Stimulated activated CD8-positive, alpha-beta memory T cell treated with anti-CD3 and anti-CD28 coated beads, Interleukin-2, amount 100 ng/mL, for 48 hours (primary cell): ENCODE measurements around the gene RUVBL1.

Experiments used
- DNase-seq, 2 donors: peaks; one replicate each; pipeline ENCODE4 v3.0.0-alpha.2; 2020; ENCODE audit warnings: low read depth in 2 of 2

RUVBL1 gene

DNA sequence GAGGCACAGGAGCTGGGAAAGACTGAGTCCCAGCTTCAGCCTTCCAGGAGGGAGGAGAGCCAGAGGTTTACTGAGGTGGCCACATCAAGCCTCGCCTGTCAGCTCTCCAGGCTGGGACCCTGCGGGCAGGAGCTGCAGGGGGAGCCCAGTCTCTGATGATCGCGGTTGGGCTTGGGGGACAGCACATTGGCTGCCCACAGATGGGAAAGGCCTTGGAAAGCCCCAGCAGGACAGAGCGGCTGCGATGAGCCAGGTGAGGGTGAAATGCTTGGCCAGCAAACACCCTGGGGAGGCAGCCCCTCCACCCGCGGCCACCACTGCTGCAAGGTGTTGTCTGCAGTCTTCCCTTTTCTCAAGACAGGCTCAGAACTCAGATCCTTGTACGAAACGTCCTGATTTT, 40.2 kb downstream of the RUVBL1 start:
- DNase-seq = no peak

DNA sequence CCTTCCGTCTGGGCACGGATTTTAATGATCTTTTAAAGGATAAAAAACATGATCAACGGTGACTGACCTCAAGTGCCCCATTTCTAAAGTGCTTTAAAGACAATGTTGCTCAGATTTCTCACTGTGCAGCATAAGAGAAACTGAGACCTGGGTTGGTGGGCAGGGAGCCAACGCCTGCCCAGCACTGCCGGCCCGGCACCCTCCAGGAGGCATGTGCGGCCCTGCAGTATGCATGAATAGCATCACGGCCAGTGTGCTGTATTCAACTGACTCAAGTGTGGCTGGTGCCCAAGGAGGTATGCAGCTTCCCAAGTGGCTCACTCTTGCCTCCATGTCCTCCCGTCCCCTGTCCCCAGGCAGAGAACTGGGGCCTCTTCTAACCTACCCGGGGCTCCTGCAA, 41.1 kb downstream of the RUVBL1 start:
- DNase-seq = no peak

DNA sequence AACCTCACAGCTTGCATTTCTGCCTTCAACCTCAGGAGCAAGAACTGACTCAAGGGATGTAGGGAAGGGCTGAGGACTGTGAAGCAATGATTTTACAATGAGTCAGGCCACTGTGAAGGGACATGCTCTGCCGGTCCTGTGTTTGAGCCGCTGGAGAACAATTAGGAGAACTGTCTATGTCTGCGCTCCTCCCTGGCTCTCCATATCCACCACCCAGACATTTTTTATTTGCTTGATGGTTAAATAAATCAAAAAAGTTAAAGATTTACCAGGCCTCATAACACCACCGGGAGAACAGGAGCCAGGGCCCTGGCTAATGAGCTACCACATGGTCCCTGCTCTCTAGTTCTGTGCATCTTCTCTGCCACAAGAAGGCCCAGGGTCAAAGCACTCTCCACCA, 41.8 kb downstream of the RUVBL1 start:
- DNase-seq = no peak

DNA sequence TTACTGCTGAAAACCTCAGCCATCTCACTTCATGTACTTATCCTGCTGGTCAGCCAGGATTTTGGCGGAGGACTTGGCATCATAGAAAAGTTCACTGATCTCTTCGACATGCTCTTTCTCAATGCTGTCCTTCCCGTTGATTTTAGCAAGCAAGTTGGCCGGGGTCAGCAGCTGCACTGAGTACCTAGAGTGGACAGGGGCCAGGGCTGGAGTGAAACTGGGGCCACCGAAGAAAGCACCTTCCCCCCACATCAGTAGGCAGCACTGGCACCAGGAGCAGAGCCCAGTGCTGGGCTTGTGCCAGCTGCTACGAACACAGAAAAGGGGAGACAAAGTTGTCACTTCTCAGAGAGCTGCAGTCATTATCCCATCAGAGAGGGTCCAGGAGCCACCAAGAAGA, 42.4 kb downstream of the RUVBL1 start:
- DNase-seq = no peak

DNA sequence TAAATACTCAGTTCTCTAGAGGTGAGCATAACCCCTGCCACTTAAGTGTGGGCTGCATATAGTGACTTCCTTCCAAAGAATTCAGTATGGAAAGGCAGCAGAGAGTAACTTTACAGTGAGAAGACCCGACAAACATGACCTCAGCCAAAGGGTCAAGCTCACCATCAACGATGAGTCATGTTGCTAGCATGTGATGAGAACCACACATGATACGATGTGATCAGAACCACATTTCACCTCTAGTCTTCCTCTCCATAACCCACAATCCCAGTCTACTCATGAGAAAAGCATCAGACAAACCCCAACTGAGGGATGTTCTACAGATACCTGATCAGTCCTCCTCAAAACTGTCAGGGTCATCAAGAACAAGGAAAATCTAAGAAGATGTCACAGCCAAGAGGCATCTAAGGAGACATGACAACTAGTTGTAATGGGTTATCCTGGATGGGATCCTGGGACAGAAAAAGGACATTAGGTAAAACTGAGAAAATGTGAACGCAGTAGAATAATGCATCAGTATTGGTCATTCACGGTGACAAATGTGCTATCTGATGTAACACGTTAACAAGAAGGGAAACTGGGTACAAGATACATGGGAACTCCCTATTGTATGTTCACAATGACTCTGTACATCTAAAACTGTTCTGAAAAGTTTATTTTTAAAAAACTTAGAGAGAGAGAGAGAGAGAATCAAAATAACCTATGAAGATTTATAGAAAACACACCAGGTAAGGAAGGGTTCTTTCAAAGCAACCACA, 43.1 kb downstream of the RUVBL1 start:
- no peak for DNase-seq

DNA sequence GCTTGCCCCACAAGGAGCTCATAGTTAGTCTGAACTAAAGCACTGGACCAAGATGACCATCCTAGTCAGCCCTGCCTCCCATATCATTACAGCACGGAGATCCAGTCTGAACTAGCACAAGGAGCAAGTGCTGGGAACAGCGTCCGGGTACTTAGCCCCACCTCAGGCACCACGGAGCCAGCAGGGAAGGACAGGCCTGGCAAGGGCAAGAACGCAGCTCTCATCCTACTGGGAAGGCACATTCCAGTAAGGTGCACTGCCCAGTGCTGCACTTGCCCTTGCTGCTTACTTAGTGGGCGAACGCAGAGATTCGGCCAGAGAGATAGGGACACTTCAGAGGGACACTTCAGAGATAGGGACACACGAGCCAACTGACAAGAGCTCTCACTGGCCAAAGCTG, 43.8 kb downstream of the RUVBL1 start:
- no peak for DNase-seq

DNA sequence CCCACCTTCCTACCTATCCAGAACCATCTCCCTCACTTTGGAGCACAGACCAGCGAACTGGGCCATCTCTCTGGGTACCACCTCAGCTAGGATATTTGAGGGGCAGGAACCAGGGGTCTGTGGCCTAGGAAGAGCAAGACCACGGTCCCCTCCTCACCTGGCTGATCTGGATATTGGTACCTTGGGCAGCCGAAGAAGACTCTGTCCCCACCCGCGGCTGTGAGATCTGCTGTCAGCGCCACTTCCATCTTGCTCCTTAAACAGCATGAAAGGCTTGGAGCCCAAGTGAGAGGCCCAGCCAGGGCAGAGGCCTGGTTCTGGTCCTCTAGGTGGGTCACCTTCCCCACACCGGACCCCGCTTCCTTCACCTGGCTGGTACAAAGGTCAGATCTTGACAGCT, 44.7 kb downstream of the RUVBL1 start:
- DNase-seq = no peak

DNA sequence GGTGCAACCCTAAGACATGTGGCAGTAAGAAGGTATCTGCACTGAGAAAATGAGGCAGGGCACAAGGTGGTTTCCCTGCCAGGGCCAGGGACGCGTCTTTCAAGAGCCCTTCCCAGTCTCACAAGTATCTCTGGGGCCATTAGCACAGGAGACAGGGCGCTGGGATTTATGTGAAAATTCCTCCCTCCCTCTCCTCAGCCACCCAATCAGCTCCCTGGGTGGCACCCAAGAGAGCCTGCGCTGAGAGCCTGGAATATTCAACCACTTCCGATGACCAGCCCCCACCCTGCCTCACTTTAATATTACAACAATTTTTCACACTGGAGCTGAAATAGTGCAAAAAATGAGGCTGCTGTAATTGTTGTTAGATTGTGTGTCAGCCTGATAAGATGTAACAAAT, 45.3 kb downstream of the RUVBL1 start:
- DNase-seq = no peak

DNA sequence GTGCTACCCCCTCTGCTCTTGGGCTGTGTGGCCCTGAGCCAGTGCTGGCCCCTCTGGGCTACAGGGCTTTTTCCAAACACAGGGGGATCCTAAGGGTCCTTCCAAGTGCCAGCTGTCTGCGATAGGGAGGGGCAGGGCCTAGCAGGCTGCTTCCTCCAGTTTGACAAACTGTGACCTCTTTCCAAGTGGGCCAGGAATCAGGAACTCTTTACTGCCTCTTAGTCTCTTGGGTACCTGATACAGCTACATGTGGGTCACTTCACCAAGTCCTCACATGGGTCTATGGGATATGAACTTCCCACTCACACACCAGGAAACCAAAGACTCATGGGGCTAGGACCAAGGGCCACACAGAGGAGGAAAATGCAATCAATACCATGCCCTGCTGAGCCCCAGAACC, 45.9 kb downstream of the RUVBL1 start:
- no peak for DNase-seq

DNA sequence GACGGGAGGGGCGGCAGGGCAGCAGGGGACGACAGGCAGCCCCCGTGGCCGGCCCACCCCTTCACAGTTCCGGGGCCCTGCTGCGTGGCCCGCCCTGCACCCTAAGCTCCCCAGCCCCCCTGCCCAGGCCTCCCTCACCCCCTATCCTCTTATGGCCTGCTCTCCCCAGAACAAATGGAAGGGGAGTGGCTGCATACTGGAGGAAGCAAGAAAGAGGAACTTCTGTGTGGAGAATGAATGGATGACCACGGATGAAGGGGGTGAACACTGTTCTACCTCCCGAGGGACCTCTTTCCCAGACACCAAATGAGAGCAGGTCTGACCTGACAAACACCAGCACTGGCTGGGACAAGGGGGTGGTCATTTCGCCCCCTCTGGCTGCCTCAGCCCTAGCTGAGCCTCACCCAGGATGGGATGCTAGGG, 46.4 kb downstream of the RUVBL1 start:
- no peak for DNase-seq

DNA sequence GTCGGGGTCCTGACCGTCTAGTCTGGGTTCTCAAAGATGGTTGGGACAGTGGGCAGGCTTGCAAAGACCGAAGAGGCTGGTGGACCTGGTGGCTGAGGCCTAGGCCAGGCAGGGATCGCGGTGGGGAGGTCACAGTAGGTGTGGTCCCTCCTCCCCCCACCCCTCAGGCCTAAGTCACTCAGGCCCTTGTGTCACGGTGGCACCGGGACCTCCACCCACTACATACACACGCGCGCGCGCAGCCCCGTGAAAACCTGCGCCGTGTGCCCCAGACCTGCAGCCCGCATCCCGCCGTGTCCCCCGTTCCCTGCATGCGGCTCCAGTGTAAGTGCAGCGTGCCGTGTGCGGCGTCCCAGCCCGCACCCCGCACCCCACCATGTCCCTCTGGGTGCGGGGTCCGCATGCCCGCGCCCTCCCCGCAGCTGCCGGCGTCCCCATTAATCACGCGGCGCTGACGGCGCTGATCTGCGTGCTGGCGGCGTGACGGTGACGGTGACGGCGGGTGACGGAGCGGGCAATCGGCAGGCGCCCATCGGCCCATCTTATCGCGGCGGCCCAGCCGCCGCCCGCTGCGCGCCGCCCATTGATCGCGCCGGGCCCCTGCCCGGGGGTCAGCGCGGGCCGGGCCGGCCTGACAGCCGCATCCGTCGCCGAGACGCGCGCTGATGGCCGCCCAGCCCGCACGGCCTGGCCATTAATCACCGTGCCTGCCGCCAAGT, 47.0 kb downstream of the RUVBL1 start:
- DNase-seq = no peak

DNA sequence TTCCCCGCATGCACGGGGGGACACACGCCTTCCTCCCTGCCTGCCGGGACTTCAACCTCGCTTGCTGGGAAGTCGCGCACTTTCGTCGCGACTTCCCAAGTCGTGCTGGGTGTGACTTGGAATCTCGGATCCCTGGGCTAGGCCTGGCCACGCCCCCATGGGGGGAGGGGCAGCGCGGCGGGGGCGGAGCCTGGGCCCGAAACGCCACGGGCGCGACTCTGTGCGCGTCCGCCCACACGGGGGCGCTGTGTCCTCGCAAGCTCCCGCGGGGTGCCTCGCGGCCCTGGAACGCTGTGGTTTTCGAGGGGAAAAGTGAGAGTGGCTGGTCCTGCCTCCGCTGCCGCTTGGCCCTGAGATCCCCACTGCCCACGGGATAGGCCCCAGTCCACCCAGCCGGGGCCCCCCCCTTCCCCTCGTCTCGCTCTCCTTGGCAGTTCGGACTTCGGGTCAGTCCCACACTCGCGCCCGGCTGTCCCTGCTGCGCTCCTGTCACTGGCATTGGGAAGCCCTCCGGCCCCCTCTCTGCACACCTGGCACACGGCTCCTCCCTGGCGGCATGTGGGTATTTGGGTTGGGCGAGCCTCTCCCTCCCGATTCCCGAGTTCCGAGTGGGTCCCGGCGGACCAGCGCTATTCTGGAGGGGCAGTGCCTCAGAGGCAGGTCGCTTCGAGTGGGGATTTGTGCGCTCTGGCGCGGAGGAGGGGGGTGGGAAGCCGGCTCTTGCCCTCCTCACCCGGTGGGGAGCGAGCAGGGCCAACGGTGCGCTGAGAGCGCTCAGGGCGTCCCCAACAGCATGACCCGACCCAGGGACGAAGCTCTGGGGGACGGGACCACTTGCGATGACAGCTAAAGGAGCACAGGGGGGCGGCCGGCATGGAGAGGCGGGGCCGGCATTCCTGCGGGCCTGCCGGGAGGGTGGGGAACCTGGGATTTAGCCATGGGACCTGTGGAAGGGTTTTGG, 47.8 kb downstream of the RUVBL1 start:
- peak; percentile 77 to 79 for DNase-seq

DNA sequence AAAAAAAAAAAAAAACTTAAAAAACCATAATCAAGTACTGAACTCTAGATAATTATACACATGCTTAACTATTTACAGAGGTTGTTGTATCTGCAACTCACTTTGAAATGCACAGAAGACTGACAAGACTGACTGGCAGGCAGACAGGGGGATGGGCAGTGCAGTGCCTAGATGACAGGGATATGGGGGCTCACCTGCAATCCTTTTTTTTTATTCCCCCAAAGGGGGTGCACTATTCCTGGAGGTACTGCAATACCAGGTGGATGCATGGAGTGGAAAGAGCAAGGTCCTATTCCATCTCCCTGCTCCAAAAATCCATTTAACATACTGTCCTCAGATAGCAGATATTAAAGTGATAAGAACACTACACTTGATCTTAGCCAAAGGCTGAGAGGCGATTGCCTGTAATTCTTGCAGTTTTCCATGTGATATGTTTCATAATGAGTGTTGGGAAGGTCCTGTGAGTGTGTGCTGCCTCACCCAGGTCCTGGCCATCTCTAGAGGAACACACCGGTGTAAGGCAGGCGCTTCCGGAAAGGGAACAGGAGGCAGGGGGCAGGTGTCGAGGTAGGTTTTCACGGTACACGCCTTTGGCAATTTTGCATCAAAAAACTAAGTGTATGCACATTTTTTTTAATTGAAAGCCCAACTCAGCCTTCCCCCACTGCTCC, 48.6 kb downstream of the RUVBL1 start:
- DNase-seq = no peak

DNA sequence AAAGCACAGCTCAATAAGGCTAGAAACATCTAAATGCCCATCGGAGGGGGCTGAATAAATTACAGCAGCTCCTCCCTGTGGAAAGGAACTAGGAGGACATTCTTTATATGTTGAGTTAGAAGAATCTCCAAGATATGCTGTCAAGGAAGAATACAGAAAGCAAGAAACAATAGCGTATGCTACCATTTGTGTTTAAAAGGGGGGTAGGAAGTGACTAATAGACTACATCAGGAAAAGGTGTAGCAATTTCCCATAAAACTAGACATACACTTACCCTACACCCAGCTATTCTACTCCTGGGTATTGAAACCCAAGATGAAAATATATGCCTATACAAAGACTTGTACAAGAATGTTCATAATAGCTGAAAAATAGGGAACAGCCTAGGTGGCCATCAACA, 49.8 kb downstream of the RUVBL1 start:
- no peak for DNase-seq

DNA sequence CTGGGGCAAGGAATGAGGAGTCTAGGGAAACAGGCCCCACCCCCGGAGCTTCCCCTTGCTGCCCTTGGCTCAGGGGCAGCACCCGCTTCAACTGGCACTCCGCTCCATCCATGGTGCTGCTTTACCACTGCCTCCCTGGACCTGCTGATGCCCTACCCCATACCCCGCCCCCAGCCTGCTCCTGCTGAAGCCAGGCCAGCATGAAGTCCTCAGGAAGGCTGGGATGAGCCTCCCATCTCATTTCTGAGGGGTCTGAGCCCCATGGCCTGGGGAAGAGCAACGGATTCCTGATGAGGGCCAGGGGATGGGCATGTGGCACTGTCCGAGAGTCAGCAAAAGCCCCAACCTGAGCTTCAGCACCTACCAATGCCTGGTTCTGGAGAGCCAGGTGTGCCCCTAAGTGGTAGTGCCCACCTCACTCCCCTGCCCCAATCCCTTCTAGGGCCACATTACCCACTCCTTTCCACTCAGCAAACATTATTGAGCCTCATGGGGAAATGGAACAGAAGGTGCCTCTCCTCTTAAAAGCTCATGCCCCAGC, 50.4 kb downstream of the RUVBL1 start:
- no peak for DNase-seq

DNA sequence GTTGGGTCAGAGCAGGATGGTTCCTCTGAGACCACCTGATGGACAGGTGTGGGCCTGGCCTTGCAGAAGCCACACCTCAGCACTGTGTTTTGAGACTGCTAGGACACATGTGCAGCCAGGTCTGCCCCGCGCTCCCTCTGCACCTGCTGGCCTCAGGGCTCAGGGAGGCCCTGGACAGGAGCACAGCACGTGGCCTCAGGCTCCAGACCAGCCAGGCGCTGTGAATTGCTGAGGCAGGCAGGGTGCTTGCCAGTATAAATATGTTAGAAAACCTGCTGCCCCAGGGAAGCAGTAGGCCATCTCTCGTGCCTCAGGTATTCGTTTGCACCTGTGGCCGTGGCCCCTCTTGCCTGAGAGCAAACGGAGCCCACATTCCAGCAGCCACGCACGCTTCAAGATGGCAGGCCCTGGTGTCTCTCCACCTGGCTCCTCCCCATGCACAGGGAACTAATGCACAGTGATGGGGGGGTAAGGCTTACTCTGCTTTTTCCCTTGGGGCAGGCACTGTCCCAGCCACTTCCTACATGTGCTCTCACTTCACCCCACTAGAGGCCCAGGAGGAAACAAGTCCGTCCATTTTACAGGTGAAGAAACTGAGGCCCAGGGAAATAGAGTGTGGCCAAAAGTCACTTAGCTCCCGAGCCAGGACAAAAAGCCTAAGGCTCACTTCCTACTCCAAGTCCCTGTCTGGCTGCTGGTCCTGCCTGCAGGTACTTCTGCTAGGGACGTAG, 51.0 kb downstream of the RUVBL1 start:
- DNase-seq = no peak

DNA sequence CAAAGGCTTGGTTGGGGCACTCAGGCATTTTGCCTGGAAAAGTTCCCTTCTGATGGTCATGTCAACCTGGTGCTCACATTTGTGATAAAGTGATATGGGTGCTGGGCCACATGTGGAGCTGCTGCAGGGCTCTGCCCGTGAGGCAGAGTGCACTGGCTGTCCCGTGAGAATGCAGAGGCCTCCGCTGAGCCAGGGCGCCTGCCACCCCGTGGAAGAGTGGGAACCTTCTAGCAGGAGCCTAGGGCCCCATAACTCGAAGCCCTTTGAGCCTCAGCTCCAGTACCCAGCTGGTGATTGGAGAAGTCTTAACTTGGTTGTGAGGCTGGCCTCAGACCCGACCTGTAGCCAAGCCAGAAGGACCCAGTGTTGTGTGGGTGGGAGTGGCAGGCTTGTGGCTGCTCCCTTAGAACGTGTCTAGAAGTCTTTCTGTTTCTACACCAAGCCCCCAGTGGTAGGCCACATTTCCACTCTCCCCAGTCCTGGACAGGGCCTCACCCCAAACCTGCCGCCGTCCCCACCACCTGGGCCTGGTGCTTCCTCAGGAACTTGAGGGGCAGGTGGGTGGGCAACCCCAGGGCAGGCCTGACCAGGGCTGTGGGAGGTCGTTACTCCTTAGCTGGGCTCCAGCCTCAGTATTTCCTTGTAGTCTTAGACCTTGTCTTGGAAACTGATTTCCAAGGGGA, 51.7 kb downstream of the RUVBL1 start:
- no peak for DNase-seq

DNA sequence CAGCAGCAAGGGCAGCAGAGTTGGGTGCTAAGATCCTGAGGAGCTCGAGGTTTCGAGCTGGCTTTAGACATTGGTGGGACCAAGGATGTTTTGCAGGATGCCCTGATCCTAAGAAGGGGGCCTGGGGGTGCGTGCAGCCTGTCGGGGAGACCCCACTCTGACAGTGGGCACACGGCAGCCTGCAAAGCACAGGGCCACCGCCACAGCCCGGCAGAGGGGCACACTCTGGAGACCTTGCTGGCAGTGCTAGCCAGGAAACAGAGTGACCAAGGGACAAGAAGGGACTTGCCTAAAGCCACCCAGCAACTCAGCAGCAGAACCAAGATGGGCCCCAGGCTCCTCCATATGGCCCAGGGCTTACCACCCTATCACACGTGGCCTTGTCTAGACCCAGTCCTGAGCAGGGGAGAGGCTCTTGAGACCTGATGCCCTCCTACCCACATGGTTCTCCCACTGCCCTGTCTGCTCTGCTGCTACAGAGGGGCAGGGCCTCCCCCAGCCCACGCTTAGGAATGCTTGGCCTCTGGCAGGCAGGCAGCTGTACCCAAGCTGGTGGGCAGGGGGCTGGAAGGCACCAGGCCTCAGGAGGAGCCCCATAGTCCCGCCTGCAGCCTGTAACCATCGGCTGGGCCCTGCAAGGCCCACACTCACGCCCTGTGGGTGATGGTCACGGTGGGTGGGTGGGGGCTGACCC, 52.6 kb downstream of the RUVBL1 start:
- no peak for DNase-seq

DNA sequence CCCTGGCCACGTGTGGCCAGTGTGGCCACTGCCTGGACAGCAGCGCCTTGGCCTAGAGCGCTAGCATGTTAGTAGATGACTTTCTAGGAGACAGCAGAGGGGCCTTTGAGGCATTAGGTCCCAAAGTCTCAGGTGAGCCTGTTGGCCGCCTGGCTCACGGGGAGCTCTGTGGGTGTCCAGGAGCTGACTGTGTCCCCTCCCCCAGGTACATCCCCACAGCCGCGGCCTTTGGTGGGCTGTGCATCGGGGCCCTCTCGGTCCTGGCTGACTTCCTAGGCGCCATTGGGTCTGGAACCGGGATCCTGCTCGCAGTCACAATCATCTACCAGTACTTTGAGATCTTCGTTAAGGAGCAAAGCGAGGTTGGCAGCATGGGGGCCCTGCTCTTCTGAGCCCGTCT, 54.3 kb downstream of the RUVBL1 start:
- DNase-seq = no peak

DNA sequence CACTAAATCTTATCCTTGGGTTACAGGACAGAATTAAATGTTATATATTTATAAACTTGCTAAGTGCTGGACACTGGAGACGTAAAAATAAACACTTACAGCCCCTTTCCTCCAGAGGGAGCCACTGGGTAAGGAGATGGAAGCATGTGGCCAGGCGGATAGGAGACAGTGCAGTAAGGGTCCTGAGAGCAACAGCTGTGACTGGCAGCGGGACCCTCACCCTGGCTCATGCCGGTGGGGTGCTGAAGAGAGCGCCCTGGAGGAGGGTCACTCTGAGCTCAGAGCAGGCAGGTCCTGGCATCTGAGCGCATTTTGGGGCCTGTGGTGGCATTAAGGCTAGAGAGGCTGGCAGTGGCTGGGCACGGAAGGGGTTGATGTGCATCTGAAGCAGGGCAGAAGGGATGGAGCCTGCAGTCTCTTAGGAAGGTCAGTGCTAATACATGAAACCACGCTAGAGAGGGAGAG, 55.4 kb downstream of the RUVBL1 start:
- DNase-seq = no peak
